ENCODE data around the gene FSHR.

Gene FSHR

DNA sequence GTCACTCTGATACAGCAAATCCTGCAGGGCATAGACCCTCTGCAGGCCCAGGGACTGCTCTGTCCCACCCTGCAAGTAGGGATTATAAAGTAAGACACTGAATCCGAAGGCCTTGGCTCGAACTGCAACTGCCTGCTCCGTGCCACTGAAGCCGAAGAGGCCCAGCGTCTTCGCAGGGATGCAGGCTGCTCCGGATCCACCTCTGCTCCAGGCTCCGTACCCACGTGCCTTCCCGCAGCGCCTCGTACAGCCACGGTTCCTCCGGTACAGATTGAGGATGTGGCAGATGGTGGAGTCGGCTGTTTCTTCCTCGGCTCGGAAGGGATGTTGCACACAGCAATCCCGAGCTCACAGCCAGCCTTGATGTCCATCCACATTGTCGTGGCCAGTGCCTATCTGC lies 238.4 kb downstream of the FSHR start:
- no peak overlapping the region for H3K27ac ChIP-seq
- no peaks in the 10 kb centered on the region for H3K9me3 ChIP-seq (ENCODE audit: control insufficient read depth, low read length)
- H3K79me2 ChIP-seq = no peaks in the 10 kb centered on the region
- no peaks in the 10 kb centered on the region for H3K36me3 ChIP-seq (ENCODE audit: control insufficient read depth, insufficient read depth, low read length)
- no peak overlapping the region for H3K4me2 ChIP-seq (ENCODE audit: low read length)
- H2AFZ ChIP-seq = no peak overlapping the region
- no peak overlapping the region for H3K4me3 ChIP-seq (ENCODE audit: low read depth, low read length)
- H3K27me3 ChIP-seq (ENCODE audit: control insufficient read depth, insufficient read depth, low read length) = no peaks in the 10 kb centered on the region
- TF ChIP-seq, protein P1, sequence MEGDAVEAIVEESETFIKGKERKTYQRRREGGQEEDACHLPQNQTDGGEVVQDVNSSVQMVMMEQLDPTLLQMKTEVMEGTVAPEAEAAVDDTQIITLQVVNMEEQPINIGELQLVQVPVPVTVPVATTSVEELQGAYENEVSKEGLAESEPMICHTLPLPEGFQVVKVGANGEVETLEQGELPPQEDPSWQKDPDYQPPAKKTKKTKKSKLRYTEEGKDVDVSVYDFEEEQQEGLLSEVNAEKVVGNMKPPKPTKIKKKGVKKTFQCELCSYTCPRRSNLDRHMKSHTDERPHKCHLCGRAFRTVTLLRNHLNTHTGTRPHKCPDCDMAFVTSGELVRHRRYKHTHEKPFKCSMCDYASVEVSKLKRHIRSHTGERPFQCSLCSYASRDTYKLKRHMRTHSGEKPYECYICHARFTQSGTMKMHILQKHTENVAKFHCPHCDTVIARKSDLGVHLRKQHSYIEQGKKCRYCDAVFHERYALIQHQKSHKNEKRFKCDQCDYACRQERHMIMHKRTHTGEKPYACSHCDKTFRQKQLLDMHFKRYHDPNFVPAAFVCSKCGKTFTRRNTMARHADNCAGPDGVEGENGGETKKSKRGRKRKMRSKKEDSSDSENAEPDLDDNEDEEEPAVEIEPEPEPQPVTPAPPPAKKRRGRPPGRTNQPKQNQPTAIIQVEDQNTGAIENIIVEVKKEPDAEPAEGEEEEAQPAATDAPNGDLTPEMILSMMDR (IDR thresholded peaks at IDR 0.05) = no peak
- H3K9ac ChIP-seq = no peak overlapping the region
- H3K4me1 ChIP-seq = no peaks in the 10 kb centered on the region

DNA sequence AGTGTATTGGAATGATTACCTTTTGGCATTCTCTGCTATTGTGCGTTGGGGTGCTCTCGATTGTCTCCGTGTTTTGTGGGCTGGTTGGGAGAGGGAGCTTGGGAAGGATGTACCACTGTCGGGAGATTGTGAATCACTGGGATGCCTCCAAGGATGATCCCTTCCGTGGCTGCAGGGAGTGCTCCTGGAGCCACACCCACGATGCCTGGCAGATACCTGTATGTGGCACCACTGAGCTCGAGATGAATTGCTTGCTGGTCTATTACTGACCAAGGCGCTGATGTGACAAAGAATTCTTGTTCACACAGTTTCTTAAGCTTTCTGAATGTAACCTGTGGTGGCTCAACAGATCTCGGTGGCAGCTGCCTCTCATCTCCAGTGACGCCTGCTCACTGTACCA lies 239.1 kb downstream of the FSHR start:
- H3K27ac ChIP-seq = no peak overlapping the region
- no peaks in the 10 kb centered on the region for H3K27me3 ChIP-seq (ENCODE audit: control insufficient read depth, insufficient read depth, low read length)
- no peaks in the 10 kb centered on the region for H3K9me3 ChIP-seq (ENCODE audit: control insufficient read depth, low read length)
- no peaks in the 10 kb centered on the region for H3K36me3 ChIP-seq (ENCODE audit: control insufficient read depth, insufficient read depth, low read length)
- H3K79me2 ChIP-seq = no peaks in the 10 kb centered on the region
- no peak overlapping the region for H2AFZ ChIP-seq
- TF ChIP-seq, protein P1 (IDR thresholded peaks at IDR 0.05) = no peak
- H3K4me2 ChIP-seq (ENCODE audit: low read length) = no peak overlapping the region
- H3K9ac ChIP-seq = no peak overlapping the region
- H3K4me1 ChIP-seq = no peaks in the 10 kb centered on the region
- no peak overlapping the region for H3K4me3 ChIP-seq (ENCODE audit: low read depth, low read length)

DNA sequence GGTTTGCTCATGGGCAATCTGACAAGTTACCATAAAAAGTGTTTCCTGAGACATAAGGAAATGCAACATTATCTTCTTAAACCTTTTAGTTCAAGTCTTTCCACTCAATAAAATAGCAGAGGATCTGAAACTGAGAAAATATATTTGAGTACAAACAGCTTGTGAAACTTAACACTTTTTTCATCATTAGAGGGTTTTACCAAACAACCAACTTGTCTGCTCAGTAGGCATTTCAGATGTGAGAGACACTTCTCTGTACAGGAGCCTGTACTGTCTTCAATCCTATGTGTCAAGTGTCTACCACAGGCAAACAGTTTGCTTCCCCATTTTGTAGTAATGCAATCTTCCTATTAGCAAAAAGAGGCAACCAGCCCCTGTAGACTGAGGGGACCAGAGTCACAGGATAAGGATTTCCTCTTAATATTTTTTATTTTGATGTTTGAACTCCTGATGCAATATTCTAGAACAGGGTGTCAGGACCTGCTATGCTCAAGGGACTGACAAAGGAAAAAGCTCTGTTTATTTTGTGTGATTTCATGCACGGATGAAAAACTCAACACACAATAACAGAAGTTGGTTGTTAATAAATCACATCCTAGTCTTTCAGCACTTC lies 239.7 kb downstream of the FSHR start:
- Histone ChIP-seq H2AFZ (no peak overlapping the region), H3K9ac (no peak overlapping the region), H3K4me1 (no peaks in the 10 kb centered on the region), H3K79me2 (no peaks in the 10 kb centered on the region), H3K36me3 (ENCODE audit: control insufficient read depth, insufficient read depth, low read length) (no peaks in the 10 kb centered on the region), H3K27ac (no peak overlapping the region), H3K4me3 (ENCODE audit: low read depth, low read length) (no peak overlapping the region), H3K9me3 (ENCODE audit: control insufficient read depth, low read length) (no peaks in the 10 kb centered on the region), H3K4me2 (ENCODE audit: low read length) (no peak overlapping the region), H3K27me3 (ENCODE audit: control insufficient read depth, insufficient read depth, low read length) (no peaks in the 10 kb centered on the region)
- TF ChIP-seq, protein P1 (IDR thresholded peaks at IDR 0.05) = no peak
